Astrocyte of the spinal cord (primary cell): Measurements from ENCODE around the gene ANAPC16.
A peak's percentile ranks its signal among the peaks of the same experiment; 100 is the strongest.

ENCODE experiments used
- DNase-seq: peaks from one replicate; pipeline ENCODE4 v3.0.0; 2011; ENCODE audit warnings: low read depth, low spot score
- H3K4me3 ChIP-seq: 2 replicates; pipeline ENCODE4 v1.5.1; 2011; ENCODE audit warnings: low read depth, mild to moderate bottlenecking, low read length, moderate library complexity
- CTCF ChIP-seq: IDR thresholded peaks from 2 replicates; pipeline ENCODE4 v1.5.1; 2012; ENCODE audit warnings: low read depth, mild to moderate bottlenecking, low read length, inconsistent platforms
- in situ Hi-C: cut with HindIII; loops from 2 replicates; pipeline ENCODE4 v1.10.0; 2017; ENCODE audit warnings: low sequenced_read_pairs

The ANAPC16 gene

GRCh38 chr10:72173619-72174296 is 42.1 kb upstream of the ANAPC16 start:
- in situ Hi-C loops = no loop called here
- peak; percentile 58 for DNase-seq
- H3K4me3 ChIP-seq = no peak overlapping the region
- no peak for TF ChIP-seq CTCF

GRCh38 chr10:72174297-72174662 is 41.5 kb upstream of the ANAPC16 start:
- no peak for DNase-seq
- TF ChIP-seq CTCF = no peak
- in situ Hi-C loops = no loop called here
- H3K4me3 ChIP-seq = no peak overlapping the region

- no peak for TF ChIP-seq CTCF
- in situ Hi-C loops = no loop called here
- no peak overlapping the region for H3K4me3 ChIP-seq
- DNase-seq = peak; percentile 55
These were observed 40.7 kb upstream of the ANAPC16 start for GRCh38 chr10:72175149-72175548.

- no peak for DNase-seq
- in situ Hi-C loops = no loop called here
- H3K4me3 ChIP-seq = no peak overlapping the region
- no peak for TF ChIP-seq CTCF
These were observed 39.1 kb upstream of the ANAPC16 start for GRCh38 chr10:72176701-72177100.

- in situ Hi-C loops = no loop called here
- no peak for DNase-seq
- H3K4me3 ChIP-seq = no peak overlapping the region
- no peak for TF ChIP-seq CTCF
These were observed 38.4 kb upstream of the ANAPC16 start for GRCh38 chr10:72177454-72177853.

- in situ Hi-C loops = no loop called here
- DNase-seq = no peak
- H3K4me3 ChIP-seq = no peak overlapping the region
- no peak for TF ChIP-seq CTCF
These were observed 31.7 kb upstream of the ANAPC16 start for GRCh38 chr10:72184156-72184555.
